ENCODE results near the gene OR2H2. TPM values are rescaled to one million over a fixed set of nuclear protein-coding genes. Genes with fewer than 3 reads are reported as not detected.

Gene OR2H2
- total RNA-seq, 5 donors from 2014 or later (not counting 1 experiment from before 2014, with no cell fraction given), result not detected

- H3K36me3 ChIP-seq (ENCODE audit: control insufficient read depth in 2 of 2, extremely low read depth in 1 of 2, insufficient read depth in 1 of 2, low read length in 1 of 2), result no peaks in the 10 kb centered on the region
- ATAC-seq (replicated peaks in 1 of 4), result no peak
- no peak overlapping the region for H3K27ac ChIP-seq (ENCODE audit: low read length)
- no peak for DNase-seq
- peak overlapping the region in 1 of 2 donors; percentile 77 for H3K27ac Mint-ChIP-seq
- H3K9me3 Mint-ChIP-seq, result no peaks in the 10 kb centered on the region
- peaks cover 54 to 64% (median 57%) of the 10 kb centered on the region in 3 donors for H3K4me1 Mint-ChIP-seq
- H3K4me3 Mint-ChIP-seq, result peak overlapping the region; percentile 80 to 95 (median 89)
- peak overlapping the region in 1 of 2 donors; percentile 77 for H3K4me3 ChIP-seq (ENCODE audit: control insufficient read depth in 1 of 2, extremely low read depth in 1 of 2, low read length in 1 of 2)
- H3K27me3 ChIP-seq (replicated peaks in 1 of 2; ENCODE audit: control insufficient read depth in 2 of 2, extremely low read depth in 1 of 2, insufficient read depth in 2 of 2, low read length in 1 of 2), result peaks cover 0 to 14% of the 10 kb centered on the region in 2 experiments
- 87% methylated on average over 9 of the region's 14 CpGs for WGBS (ENCODE audit: insufficient coverage)
- peaks cover 18 to 47% of the 10 kb centered on the region in 2 experiments for H3K4me1 ChIP-seq (ENCODE audit: control insufficient read depth in 1 of 2, extremely low read depth in 1 of 2, insufficient read depth in 2 of 2, low read length in 2 of 2)
- CTCF ChIA-PET, result interaction anchor here in 1 of 2 donors (3.1 kb wide), 1 partner anchor 19 kb away, joined by 12 read pairs; no protein-coding TSS in a partner anchor
- H3K36me3 Mint-ChIP-seq, result no peaks in the 10 kb centered on the region
- POLR2A ChIA-PET, result no interaction called here
- H3K9me3 ChIP-seq, result no peaks in the 10 kb centered on the region
- peaks cover 0 to 2% of the 10 kb centered on the region in 2 donors for H3K27me3 Mint-ChIP-seq
Measured at GRCh38 chr6:29631209-29631810, 46.4 kb downstream of the OR2H2 start.

- ATAC-seq (replicated peaks in 1 of 4) (peak; percentile 58 to 66 (median 61)), DNase-seq (peak; percentile 28 to 72 (median 56))
- H3K27me3 ChIP-seq (replicated peaks in 1 of 2; ENCODE audit: control insufficient read depth in 2 of 2, extremely low read depth in 1 of 2, insufficient read depth in 2 of 2, low read length in 1 of 2), result peaks cover 0 to 14% of the 10 kb centered on the region in 2 experiments
- CTCF ChIA-PET, result interaction anchor here in 1 of 2 donors (1.8 kb wide), 1 partner anchor 17 kb away, joined by 10 read pairs; no protein-coding TSS in a partner anchor
- WGBS (ENCODE audit: insufficient coverage), result 7% methylated on average over 39 of the region's 53 CpGs
- no peaks in the 10 kb centered on the region for H3K9me3 ChIP-seq
- Mint-ChIP-seq H3K36me3 (no peaks in the 10 kb centered on the region), H3K27me3 (peaks cover 0 to 2% of the 10 kb centered on the region in 2 donors), H3K4me3 (peak overlapping the region; percentile 80 to 95 (median 89)), H3K9me3 (no peaks in the 10 kb centered on the region), H3K27ac (peak overlapping the region; percentile 57 to 77), H3K4me1 (peaks cover 49 to 58% (median 52%) of the 10 kb centered on the region in 3 donors)
- peaks cover 18 to 45% of the 10 kb centered on the region in 2 experiments for H3K4me1 ChIP-seq (ENCODE audit: control insufficient read depth in 1 of 2, extremely low read depth in 1 of 2, insufficient read depth in 2 of 2, low read length in 2 of 2)
- no peak overlapping the region for H3K27ac ChIP-seq (ENCODE audit: low read length)
- POLR2A ChIA-PET, result no interaction called here
- H3K36me3 ChIP-seq (ENCODE audit: control insufficient read depth in 2 of 2, extremely low read depth in 1 of 2, insufficient read depth in 1 of 2, low read length in 1 of 2), result no peaks in the 10 kb centered on the region
- H3K4me3 ChIP-seq (ENCODE audit: control insufficient read depth in 1 of 2, extremely low read depth in 1 of 2, low read length in 1 of 2), result peak overlapping the region; percentile 72 to 77
Measured at GRCh38 chr6:29631860-29632731, 47.2 kb downstream of the OR2H2 start.

DNA sequence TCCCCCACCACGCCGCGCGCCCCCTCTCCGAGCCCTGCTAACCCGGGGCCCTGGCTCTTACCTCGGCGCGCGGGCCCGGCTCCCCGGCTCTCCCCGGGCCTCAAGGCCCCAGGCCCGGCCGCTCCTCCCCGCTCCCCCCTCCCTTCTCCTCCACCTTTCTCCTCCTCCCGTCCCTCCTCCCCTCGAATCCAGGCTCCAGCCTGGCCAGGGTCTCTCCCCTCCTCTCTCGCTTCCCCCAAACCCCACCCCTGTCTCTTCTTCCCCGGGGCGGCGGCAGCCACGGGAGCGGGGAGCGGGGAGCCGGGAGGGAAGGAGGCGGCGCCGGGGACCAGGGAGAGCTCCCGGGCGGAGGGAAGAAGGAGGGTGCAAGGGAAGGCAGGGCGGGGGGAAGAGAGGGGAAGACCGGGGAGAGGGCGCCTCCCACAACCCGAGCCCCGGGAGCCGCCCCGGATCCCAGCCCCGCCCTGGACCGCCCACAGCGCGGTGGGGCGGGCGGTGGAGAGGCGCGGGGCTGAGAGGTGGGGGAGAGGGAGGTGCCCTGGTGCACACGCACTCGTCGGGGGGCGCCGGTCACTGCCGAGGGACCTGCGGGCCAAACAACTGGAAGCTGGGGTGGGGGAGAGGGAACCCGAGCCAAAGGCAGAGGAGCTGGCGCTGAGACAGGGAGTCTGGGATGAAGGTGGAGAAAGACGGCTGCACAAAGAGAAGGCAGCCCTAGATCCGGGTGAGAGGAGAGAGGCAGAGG is 48.0 kb downstream of the OR2H2 start, which contains the start of gene GABBR1:
Gene GABBR1 (minus strand): TSS at position 395 of the 745 bp plus-strand sequence. CDS start 798 bp downstream, outside the sequence.
- Histone ChIP-seq H3K4me1 (ENCODE audit: control insufficient read depth in 1 of 2, extremely low read depth in 1 of 2, insufficient read depth in 2 of 2, low read length in 2 of 2) (peaks cover 18 to 38% of the 10 kb centered on the region in 2 experiments), H3K27ac (ENCODE audit: low read length) (peak within 1 kb of the TSS; percentile 52), H3K9me3 (no peaks in the 10 kb centered on the region), H3K4me3 (ENCODE audit: control insufficient read depth in 1 of 2, extremely low read depth in 1 of 2, low read length in 1 of 2) (peak within 1 kb of the TSS; percentile 72 to 77), H3K27me3 (replicated peaks in 1 of 2; ENCODE audit: control insufficient read depth in 2 of 2, extremely low read depth in 1 of 2, insufficient read depth in 2 of 2, low read length in 1 of 2) (peaks cover 0 to 14% of the 10 kb centered on the region in 2 experiments), H3K36me3 (ENCODE audit: control insufficient read depth in 2 of 2, extremely low read depth in 1 of 2, insufficient read depth in 1 of 2, low read length in 1 of 2) (no peaks in the 10 kb centered on the region)
- ATAC-seq (replicated peaks in 1 of 4), result peak; percentile 80 to 84 (median 82)
- Mint-ChIP-seq H3K27me3 (peaks cover 0 to 2% of the 10 kb centered on the region in 2 donors), H3K9me3 (no peaks in the 10 kb centered on the region), H3K27ac (peak within 1 kb of the TSS; percentile 76 to 78), H3K4me3 (peak within 1 kb of the TSS; percentile 80 to 95 (median 89)), H3K4me1 (peaks cover 48 to 57% (median 52%) of the 10 kb centered on the region in 3 donors), H3K36me3 (no peaks in the 10 kb centered on the region)
- POLR2A ChIA-PET, result interaction anchor here in 1 of 2 donors (0.6 kb wide), 1 partner anchor 10 kb away, joined by 3 read pairs; no protein-coding TSS in a partner anchor
- CTCF ChIA-PET, result interaction anchor here in 1 of 2 donors (1.3 to 1.8 kb wide), 2 partner anchors 14 to 17 kb away, joined by 3 to 10 read pairs; no protein-coding TSS in a partner anchor
- peak; percentile 36 to 78 (median 55) for DNase-seq
- 1% methylated on average over 24 of the region's 57 CpGs for WGBS (ENCODE audit: insufficient coverage)

- no peaks in the 10 kb centered on the region for H3K36me3 ChIP-seq (ENCODE audit: control insufficient read depth in 2 of 2, extremely low read depth in 1 of 2, insufficient read depth in 1 of 2, low read length in 1 of 2)
- H3K27ac Mint-ChIP-seq, result peak overlapping the region; percentile 76 to 78
- H3K9me3 ChIP-seq, result no peaks in the 10 kb centered on the region
- peaks cover 14 to 33% of the 10 kb centered on the region in 2 experiments for H3K4me1 ChIP-seq (ENCODE audit: control insufficient read depth in 1 of 2, extremely low read depth in 1 of 2, insufficient read depth in 2 of 2, low read length in 2 of 2)
- H3K27me3 ChIP-seq (replicated peaks in 1 of 2; ENCODE audit: control insufficient read depth in 2 of 2, extremely low read depth in 1 of 2, insufficient read depth in 2 of 2, low read length in 1 of 2), result peaks cover 0 to 14% of the 10 kb centered on the region in 2 experiments
- H3K4me1 Mint-ChIP-seq, result peaks cover 46 to 52% (median 49%) of the 10 kb centered on the region in 3 donors
- no peak for DNase-seq
- H3K4me3 Mint-ChIP-seq, result peak overlapping the region; percentile 80 to 95 (median 81)
- peak overlapping the region; percentile 44 to 77 for H3K4me3 ChIP-seq (ENCODE audit: control insufficient read depth in 1 of 2, extremely low read depth in 1 of 2, low read length in 1 of 2)
- no peaks in the 10 kb centered on the region for H3K9me3 Mint-ChIP-seq
- ChIA-PET POLR2A (interaction anchor here in 1 of 2 donors (0.6 kb wide), 1 partner anchor 9 kb away, joined by 3 read pairs; no protein-coding TSS in a partner anchor), CTCF (interaction anchor here in 1 of 2 donors (0.9 to 1.8 kb wide), 3 partner anchors 14 to 20 kb away, joined by 3 to 10 read pairs (median 4); no protein-coding TSS in a partner anchor)
- WGBS (ENCODE audit: insufficient coverage), result 52% methylated on average over 9 of the region's 9 CpGs
- H3K27ac ChIP-seq (ENCODE audit: low read length), result peak overlapping the region; percentile 52
- ATAC-seq (replicated peaks in 1 of 4), result peak in 2 of 4 experiments; percentile 2 to 3
- peaks cover 0 to 2% of the 10 kb centered on the region in 2 donors for H3K27me3 Mint-ChIP-seq
- H3K36me3 Mint-ChIP-seq, result no peaks in the 10 kb centered on the region
Measured at GRCh38 chr6:29633534-29633905, 48.6 kb downstream of the OR2H2 start.

DNA sequence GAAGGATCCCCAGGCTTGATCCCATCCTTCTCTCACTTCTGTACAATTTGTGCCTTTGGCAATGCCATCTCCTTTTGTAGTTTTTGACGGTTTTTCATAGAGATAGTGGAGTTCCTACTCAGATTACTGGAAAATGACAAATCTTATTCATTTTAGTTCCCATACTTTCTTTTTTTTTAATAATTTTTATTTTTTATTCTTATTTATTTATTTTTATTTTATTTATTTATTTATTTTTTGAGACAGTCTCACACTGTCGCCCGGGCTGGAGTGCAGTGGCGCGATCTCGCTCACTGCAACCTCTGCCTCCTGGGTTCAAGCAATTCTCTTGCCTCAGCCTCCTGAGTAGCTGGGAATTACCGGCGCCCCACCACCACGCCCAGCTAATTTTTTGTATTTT is 52.3 kb downstream of the OR2H2 start:
- no peaks in the 10 kb centered on the region for H3K36me3 ChIP-seq (ENCODE audit: control insufficient read depth in 2 of 2, extremely low read depth in 1 of 2, insufficient read depth in 1 of 2, low read length in 1 of 2)
- 100% methylated on average over 3 of the region's 9 CpGs for WGBS (ENCODE audit: insufficient coverage)
- peaks cover 24 to 32% (median 31%) of the 10 kb centered on the region in 3 donors for H3K4me1 Mint-ChIP-seq
- H3K27me3 Mint-ChIP-seq, result no peaks in the 10 kb centered on the region
- no peak for DNase-seq
- ChIA-PET POLR2A (no interaction called here), CTCF (interaction anchor here in 1 of 2 donors (1.9 kb wide), 1 partner anchor 13 kb away, joined by 5 read pairs; no protein-coding TSS in a partner anchor)
- H3K4me1 ChIP-seq (ENCODE audit: control insufficient read depth in 1 of 2, extremely low read depth in 1 of 2, insufficient read depth in 2 of 2, low read length in 2 of 2), result peaks cover 16 to 23% of the 10 kb centered on the region in 2 experiments
- no peaks in the 10 kb centered on the region for H3K9me3 Mint-ChIP-seq
- peaks cover 0 to 1% of the 10 kb centered on the region in 2 experiments for H3K27me3 ChIP-seq (replicated peaks in 1 of 2; ENCODE audit: control insufficient read depth in 2 of 2, extremely low read depth in 1 of 2, insufficient read depth in 2 of 2, low read length in 1 of 2)
- no peak overlapping the region for H3K4me3 ChIP-seq (ENCODE audit: control insufficient read depth in 1 of 2, extremely low read depth in 1 of 2, low read length in 1 of 2)
- no peaks in the 10 kb centered on the region for H3K36me3 Mint-ChIP-seq
- H3K27ac ChIP-seq (ENCODE audit: low read length), result no peak overlapping the region
- H3K27ac Mint-ChIP-seq, result no peak overlapping the region
- ATAC-seq (replicated peaks in 1 of 4), result no peak
- no peaks in the 10 kb centered on the region for H3K9me3 ChIP-seq
- no peak overlapping the region for H3K4me3 Mint-ChIP-seq

All from T-cell (primary cell).